DMS79 treated with DMSO at 0.1 percent for 48 hours (cell line): ENCODE data around the gene TSPAN13.

Experiments
- DNase-seq: peaks from one replicate; lab custom pipeline; 2025; lab: John Stamatoyannopoulos, UW

TSPAN13 gene

GRCh38 chr7:16813232-16813616 is 59.7 kb downstream of the TSPAN13 start:
- no peak for DNase-seq

GRCh38 chr7:16815001-16815400 is 61.4 kb downstream of the TSPAN13 start:
- DNase-seq, result no peak

GRCh38 chr7:16816824-16817223 is 63.3 kb downstream of the TSPAN13 start:
- DNase-seq, result no peak

GRCh38 chr7:16817536-16817935 is 64.0 kb downstream of the TSPAN13 start:
- no peak for DNase-seq

GRCh38 chr7:16818732-16819131 is 65.2 kb downstream of the TSPAN13 start:
- DNase-seq, result no peak

- no peak for DNase-seq
Measured at GRCh38 chr7:16822029-16822428, 68.5 kb downstream of the TSPAN13 start.

- DNase-seq, result no peak
Measured at GRCh38 chr7:16826060-16826459, 72.5 kb downstream of the TSPAN13 start.

- no peak for DNase-seq
Measured at GRCh38 chr7:16833373-16833772, 79.8 kb downstream of the TSPAN13 start.
